ENCODE measurements around the gene MALAT1.
"Not testable (repeated sequence)": the region's sequence is repeated elsewhere in the genome, so short reads cannot be mapped to it uniquely, and the experiment has no call there.

The MALAT1 gene

DNA sequence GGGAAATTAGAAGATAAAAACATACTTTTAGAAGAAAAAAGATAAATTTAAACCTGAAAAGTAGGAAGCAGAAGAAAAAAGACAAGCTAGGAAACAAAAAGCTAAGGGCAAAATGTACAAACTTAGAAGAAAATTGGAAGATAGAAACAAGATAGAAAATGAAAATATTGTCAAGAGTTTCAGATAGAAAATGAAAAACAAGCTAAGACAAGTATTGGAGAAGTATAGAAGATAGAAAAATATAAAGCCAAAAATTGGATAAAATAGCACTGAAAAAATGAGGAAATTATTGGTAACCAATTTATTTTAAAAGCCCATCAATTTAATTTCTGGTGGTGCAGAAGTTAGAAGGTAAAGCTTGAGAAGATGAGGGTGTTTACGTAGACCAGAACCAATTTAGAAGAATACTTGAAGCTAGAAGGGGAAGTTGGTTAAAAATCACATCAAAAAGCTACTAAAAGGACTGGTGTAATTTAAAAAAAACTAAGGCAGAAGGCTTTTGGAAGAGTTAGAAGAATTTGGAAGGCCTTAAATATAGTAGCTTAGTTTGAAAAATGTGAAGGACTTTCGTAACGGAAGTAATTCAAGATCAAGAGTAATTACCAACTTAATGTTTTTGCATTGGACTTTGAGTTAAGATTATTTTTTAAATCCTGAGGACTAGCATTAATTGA is 1.0 kb downstream of the MALAT1 start:
- DNase-seq: no peak

- no peak for DNase-seq
Observed at GRCh38 chr11:65500387-65501185, 1.7 kb downstream of the MALAT1 start.

GRCh38 chr11:65501186-65501471 is 2.3 kb downstream of the MALAT1 start:
- no peak for DNase-seq

DNA sequence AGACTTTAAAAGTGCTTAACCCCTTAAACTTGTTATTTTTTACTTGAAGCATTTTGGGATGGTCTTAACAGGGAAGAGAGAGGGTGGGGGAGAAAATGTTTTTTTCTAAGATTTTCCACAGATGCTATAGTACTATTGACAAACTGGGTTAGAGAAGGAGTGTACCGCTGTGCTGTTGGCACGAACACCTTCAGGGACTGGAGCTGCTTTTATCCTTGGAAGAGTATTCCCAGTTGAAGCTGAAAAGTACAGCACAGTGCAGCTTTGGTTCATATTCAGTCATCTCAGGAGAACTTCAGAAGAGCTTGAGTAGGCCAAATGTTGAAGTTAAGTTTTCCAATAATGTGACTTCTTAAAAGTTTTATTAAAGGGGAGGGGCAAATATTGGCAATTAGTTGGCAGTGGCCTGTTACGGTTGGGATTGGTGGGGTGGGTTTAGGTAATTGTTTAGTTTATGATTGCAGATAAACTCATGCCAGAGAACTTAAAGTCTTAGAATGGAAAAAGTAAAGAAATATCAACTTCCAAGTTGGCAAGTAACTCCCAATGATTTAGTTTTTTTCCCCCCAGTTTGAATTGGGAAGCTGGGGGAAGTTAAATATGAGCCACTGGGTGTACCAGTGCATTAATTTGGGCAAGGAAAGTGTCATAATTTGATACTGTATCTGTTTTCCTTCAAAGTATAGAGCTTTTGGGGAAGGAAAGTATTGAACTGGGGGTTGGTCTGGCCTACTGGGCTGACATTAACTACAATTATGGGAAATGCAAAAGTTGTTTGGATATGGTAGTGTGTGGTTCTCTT is 2.8 kb downstream of the MALAT1 start:
- no peak for DNase-seq

- DNase-seq: no peak
Observed at GRCh38 chr11:65502274-65502554, 3.4 kb downstream of the MALAT1 start.

- DNase-seq: no peak
Observed at GRCh38 chr11:65502555-65503367, 3.9 kb downstream of the MALAT1 start.

GRCh38 chr11:65503368-65503948 is 4.6 kb downstream of the MALAT1 start:
- DNase-seq: no peak

DNA sequence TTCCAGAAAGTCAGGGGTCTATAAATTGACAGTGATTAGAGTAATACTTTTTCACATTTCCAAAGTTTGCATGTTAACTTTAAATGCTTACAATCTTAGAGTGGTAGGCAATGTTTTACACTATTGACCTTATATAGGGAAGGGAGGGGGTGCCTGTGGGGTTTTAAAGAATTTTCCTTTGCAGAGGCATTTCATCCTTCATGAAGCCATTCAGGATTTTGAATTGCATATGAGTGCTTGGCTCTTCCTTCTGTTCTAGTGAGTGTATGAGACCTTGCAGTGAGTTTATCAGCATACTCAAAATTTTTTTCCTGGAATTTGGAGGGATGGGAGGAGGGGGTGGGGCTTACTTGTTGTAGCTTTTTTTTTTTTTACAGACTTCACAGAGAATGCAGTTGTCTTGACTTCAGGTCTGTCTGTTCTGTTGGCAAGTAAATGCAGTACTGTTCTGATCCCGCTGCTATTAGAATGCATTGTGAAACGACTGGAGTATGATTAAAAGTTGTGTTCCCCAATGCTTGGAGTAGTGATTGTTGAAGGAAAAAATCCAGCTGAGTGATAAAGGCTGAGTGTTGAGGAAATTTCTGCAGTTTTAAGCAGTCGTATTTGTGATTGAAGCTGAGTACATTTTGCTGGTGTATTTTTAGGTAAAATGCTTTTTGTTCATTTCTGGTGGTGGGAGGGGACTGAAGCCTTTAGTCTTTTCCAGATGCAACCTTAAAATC is 5.3 kb downstream of the MALAT1 start:
- DNase-seq: no peak

DNA sequence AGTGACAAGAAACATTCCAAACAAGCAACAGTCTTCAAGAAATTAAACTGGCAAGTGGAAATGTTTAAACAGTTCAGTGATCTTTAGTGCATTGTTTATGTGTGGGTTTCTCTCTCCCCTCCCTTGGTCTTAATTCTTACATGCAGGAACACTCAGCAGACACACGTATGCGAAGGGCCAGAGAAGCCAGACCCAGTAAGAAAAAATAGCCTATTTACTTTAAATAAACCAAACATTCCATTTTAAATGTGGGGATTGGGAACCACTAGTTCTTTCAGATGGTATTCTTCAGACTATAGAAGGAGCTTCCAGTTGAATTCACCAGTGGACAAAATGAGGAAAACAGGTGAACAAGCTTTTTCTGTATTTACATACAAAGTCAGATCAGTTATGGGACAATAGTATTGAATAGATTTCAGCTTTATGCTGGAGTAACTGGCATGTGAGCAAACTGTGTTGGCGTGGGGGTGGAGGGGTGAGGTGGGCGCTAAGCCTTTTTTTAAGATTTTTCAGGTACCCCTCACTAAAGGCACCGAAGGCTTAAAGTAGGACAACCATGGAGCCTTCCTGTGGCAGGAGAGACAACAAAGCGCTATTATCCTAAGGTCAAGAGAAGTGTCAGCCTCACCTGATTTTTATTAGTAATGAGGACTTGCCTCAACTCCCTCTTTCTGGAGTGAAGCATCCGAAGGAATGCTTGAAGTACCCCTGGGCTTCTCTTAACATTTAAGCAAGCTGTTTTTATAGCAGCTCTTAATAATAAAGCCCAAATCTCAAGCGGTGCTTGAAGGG is 6.0 kb downstream of the MALAT1 start:
- no peak for DNase-seq

DNA sequence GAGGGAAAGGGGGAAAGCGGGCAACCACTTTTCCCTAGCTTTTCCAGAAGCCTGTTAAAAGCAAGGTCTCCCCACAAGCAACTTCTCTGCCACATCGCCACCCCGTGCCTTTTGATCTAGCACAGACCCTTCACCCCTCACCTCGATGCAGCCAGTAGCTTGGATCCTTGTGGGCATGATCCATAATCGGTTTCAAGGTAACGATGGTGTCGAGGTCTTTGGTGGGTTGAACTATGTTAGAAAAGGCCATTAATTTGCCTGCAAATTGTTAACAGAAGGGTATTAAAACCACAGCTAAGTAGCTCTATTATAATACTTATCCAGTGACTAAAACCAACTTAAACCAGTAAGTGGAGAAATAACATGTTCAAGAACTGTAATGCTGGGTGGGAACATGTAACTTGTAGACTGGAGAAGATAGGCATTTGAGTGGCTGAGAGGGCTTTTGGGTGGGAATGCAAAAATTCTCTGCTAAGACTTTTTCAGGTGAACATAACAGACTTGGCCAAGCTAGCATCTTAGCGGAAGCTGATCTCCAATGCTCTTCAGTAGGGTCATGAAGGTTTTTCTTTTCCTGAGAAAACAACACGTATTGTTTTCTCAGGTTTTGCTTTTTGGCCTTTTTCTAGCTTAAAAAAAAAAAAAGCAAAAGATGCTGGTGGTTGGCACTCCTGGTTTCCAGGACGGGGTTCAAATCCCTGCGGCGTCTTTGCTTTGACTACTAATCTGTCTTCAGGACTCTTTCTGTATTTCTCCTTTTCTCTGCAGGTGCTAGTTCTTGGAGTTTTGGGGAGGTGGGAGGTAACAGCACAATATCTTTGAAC is 6.8 kb downstream of the MALAT1 start:
- DNase-seq: no peak

DNA sequence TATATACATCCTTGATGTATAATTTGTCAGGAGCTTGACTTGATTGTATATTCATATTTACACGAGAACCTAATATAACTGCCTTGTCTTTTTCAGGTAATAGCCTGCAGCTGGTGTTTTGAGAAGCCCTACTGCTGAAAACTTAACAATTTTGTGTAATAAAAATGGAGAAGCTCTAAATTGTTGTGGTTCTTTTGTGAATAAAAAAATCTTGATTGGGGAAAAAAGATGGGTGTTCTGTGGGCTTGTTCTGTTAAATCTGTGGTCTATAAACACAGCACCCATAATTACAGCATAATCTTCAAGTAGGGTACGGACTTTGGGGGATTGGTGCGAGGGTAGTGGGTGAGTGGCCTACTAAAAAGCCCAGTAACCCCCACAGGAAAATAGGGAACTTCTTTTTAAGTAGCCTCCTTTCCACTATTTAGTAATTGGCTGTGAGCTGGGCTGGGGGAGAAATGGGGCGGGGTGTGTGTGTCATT is 7.5 kb downstream of the MALAT1 start:
- DNase-seq: no peak

- no peak for DNase-seq
Observed at GRCh38 chr11:65506772-65507505, 8.1 kb downstream of the MALAT1 start.

DNA sequence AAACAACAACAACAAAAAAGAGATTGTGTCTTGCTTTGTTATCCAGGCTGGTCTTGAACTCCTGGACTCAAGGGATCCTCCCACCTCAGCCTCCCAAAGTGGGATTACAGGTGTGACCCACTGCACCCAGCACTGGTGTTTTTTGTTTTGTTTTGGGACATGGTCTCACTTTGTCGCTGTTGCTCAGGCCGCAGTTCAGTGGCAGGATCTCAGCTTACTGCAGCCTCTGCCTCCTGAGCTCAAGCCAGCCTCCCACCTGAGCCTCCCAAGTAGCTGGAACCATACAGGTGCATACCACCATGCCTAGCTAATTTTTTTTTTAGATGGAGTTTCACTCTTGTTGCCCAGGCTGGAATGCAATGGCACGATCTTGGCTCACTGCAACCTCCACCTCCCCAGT is 13.5 kb downstream of the MALAT1 start:
- not testable (repeated sequence) for DNase-seq

- no peak for DNase-seq
Observed at GRCh38 chr11:65516135-65516968, 17.5 kb downstream of the MALAT1 start.

GRCh38 chr11:65518941-65519549 is 20.2 kb downstream of the MALAT1 start:
- not testable (repeated sequence) for DNase-seq

- DNase-seq: not testable (repeated sequence)
Observed at GRCh38 chr11:65521777-65522521, 23.1 kb downstream of the MALAT1 start.

Data from activated CD4-positive, CD25-positive, alpha-beta regulatory T cell (primary cell).